ENCODE data around the gene FARP2.

DNA sequence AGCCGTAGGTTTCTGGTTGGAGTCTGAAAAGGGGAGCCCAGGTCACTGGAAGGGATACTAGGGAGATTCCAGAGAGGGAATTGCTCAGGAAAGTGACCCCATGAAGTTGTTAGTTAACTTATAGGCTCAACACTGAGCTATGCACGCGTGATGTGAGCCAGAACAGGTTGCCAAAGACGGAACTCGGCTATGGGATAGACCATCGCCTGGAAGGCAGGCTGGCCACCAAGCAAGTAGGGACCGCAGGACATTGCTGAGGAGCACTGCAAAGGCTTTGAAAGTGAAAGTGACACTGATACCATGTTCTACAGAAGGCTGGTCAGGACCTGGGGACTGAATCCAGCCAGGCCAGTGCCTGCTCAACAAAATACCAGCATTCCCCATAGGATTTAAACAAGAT lies 7.3 kb downstream of the FARP2 start:
- TF ChIP-seq, protein P1, sequence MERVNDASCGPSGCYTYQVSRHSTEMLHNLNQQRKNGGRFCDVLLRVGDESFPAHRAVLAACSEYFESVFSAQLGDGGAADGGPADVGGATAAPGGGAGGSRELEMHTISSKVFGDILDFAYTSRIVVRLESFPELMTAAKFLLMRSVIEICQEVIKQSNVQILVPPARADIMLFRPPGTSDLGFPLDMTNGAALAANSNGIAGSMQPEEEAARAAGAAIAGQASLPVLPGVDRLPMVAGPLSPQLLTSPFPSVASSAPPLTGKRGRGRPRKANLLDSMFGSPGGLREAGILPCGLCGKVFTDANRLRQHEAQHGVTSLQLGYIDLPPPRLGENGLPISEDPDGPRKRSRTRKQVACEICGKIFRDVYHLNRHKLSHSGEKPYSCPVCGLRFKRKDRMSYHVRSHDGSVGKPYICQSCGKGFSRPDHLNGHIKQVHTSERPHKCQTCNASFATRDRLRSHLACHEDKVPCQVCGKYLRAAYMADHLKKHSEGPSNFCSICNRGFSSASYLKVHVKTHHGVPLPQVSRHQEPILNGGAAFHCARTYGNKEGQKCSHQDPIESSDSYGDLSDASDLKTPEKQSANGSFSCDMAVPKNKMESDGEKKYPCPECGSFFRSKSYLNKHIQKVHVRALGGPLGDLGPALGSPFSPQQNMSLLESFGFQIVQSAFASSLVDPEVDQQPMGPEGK (CRISPR knock-in tag; IDR thresholded peaks at IDR 0.05; ENCODE audit: borderline replicate concordance): no peak
- TF ChIP-seq, protein P2, sequence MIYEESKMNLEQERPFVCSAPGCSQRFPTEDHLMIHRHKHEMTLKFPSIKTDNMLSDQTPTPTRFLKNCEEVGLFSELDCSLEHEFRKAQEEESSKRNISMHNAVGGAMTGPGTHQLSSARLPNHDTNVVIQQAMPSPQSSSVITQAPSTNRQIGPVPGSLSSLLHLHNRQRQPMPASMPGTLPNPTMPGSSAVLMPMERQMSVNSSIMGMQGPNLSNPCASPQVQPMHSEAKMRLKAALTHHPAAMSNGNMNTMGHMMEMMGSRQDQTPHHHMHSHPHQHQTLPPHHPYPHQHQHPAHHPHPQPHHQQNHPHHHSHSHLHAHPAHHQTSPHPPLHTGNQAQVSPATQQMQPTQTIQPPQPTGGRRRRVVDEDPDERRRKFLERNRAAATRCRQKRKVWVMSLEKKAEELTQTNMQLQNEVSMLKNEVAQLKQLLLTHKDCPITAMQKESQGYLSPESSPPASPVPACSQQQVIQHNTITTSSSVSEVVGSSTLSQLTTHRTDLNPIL (CRISPR knock-in tag; IDR thresholded peaks at IDR 0.05; ENCODE audit: low read depth): no peak
- TF ChIP-seq ZNF8 (CRISPR knock-in tag; IDR thresholded peaks at IDR 0.05) (no peak), ZNF565 (CRISPR knock-in tag; conservative IDR thresholded peaks at IDR 0.05; ENCODE audit: low read depth) (no peak)
